DMS114 treated with DMSO at 0.1 percent for 48 hours (cell line): ENCODE results near the gene DNAH8.

Experiments
- DNase-seq: peaks from one replicate; lab custom pipeline; 2025; ENCODE audit not compliant: unreplicated experiment; lab: John Stamatoyannopoulos, UW

Gene DNAH8, protein sequence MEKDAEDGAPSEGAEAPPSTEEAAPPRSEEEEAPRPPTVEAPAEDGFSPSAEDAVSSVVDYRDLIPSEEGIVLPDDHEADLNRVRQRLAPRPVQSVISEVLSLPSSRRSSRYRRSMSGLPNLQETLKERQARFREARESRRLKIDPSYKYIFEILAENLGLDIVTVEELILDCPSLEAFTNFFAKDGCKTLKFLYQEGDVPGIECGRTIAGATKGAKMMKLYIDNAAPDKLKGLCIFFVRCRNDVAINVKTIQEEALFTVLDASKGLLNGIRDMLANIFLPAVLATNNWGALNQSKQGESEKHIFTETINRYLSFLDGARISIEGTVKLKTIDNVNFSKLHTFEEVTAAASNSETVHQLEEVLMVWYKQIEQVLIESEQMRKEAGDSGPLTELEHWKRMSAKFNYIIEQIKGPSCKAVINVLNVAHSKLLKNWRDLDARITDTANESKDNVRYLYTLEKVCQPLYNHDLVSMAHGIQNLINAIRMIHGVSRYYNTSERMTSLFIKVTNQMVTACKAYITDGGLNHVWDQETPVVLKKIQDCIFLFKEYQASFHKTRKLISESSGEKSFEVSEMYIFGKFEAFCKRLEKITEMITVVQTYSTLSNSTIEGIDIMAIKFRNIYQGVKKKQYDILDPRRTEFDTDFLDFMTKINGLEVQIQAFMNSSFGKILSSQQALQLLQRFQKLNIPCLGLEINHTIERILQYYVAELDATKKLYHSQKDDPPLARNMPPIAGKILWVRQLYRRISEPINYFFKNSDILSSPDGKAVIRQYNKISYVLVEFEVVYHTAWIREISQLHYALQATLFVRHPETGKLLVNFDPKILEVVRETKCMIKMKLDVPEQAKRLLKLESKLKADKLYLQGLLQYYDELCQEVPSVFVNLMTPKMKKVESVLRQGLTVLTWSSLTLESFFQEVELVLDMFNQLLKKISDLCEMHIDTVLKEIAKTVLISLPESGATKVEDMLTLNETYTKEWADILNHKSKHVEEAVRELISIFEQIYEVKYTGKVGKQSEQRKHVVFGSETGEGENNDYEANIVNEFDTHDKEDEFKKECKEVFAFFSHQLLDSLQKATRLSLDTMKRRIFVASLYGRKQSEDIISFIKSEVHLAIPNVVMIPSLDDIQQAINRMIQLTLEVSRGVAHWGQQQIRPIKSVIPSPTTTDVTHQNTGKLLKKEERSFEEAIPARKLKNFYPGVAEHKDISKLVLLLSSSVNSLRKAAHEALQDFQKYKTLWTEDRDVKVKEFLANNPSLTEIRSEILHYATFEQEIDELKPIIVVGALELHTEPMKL (N-terminal part only)

DNA sequence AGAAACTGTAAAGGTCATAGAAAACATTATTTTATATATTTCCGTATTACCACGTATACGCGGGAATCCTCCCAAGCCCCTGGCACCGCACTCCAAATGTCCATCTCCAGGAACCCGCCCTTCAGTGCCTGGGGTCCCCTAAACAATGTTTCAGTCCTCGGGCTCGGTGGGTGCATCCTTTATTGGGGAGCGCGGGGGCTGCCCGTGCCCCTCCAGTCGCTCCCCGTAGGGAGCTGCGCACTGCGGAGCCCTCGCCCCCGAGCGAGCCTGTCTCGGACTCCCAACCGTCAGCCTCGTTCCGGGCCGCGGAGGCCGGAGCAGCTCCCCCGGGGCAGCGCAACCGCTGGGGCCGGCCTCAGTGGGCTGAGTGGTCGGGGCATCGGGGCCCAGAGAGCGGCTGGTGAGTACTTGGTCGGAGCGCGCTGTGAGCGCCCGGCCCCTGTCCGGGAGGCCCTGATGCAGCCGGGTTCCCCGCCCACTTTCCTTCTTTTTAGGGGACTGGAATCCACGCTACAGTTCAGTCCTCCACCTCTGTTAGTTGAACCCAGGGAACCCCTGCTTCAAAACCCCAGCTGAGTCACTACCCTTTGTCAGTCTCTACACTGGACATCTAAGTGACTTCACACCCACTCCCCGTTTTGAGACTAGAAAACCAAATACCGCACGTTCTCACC lies at the start of gene DNAH8:
DNAH8 (plus strand) TSS at position 296 of the 674 bp plus-strand sequence. CDS start 7,499 bp downstream, outside the sequence.
- DNase-seq, result no peak

DNA sequence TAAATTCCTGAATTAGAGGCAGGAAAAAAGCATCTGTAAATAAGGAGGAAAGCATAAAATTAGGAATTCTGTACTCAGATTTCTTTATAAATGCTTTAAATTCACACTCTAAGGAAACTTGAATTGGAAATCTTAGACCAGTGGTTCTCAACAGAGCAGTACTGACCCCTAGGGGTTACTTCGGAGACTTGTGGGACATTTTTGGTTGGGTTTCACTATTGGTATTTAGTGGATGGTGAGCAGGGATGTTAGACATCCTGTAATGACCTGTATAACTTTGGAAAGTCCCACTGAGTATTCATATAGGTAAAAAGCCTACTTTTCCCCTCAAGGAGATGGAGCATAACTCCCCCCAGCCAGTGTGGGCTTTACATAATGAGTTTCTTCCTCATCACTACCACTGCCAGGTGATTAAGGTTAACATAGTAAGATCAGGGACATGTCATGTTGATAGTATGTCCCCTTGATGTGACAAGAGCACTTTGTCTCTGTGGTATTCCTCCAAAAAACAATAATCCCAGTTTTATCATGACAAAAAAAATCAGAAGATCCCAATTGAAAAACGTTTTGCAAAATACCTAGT lies 43.1 kb upstream of the DNAH8 start:
- DNase-seq, result peak; percentile 72

DNA sequence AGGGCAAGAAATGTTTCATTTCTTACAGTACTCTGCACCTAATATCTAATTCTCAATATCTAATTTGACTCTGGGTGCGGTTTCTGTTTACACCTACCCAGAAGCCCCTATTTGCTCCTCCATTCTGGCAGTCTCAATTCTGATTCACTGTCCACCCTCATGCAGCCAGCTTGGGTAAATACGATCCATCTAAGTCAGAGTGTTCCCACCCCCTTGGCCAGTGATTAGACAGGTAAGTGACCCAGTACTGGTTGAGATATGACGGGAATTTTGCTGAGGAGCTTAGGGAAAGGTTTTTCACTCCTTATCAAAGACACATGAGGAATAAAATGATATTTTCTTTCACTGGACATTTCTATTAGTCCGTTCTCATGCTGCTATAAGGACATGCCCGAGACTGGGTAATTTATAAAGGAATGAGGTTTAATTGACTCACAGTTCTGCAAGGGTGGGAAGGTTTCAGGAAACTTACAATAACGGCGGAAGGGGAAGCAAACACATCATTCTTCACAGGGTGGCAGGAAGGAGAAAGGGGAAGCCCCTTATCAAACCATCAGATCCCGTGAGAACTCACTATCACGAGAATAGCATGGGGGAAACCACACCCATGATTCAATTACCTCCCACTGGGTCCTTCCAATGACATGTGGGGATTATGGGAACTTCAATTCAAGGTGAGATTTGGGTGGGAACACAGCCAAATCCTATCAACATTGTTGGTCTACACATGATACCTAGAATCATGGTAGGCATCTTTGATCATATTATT lies 41.5 kb upstream of the DNAH8 start:
- DNase-seq, result no peak

DNA sequence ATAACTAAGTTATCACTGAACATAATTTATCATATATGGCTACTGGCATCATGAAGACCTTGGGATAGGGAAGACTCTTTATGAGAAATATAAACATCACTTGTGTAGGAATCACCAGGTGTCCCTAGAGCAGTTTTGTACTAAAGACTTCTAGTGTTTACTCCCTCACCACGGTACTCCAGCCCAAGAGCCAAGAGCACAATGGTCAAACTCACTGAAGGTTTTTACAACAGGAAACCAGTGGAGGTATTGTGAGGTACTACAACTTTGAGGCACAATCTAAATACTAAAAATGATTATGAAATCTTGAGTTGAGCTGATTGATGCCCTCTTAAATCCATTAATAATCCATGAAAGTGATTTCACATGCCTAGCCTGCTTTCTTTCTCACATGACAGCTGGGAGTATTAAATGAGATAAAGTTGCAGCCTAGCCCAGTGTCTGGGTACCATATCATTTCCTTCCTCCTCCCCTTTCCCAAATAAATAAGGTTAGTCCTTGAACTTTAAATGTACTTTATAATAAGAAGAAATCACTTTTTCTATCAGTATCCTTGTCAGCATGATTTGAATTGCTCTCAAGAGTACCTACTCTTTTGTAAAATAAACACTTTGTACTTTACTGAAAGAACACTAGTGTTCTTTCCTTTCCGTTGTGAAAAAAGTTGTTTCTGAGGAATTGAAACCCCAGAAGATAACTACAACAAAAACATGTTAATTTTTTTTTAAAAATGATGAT lies 38.7 kb upstream of the DNAH8 start:
- DNase-seq, result no peak

DNA sequence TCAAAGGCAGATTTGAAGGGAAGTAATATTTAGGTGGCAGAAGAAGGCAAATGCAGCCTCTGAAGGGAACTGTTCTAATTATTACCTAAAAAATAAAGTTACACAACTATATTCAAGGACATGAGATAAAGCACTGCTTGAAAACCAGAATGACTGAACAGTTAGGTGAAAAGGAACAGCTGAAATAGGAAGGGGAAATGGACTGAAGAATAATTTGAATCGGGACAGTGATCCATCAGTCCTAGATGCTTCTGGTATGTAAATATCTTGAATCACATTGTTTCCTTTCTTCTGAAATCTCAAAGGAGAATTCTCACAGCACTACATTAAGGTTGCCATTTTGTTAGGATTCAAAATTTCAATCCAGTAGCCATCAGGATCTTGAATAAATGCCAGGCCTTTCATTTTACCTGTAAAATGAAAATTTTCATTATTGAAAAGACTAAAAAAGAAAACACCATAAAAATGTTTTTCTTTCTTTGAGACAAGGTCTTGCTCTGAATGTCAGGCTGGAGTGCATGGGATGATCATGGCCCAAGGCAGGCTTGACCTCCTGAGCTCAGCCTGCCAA lies 38.1 kb upstream of the DNAH8 start:
- no peak for DNase-seq

DNA sequence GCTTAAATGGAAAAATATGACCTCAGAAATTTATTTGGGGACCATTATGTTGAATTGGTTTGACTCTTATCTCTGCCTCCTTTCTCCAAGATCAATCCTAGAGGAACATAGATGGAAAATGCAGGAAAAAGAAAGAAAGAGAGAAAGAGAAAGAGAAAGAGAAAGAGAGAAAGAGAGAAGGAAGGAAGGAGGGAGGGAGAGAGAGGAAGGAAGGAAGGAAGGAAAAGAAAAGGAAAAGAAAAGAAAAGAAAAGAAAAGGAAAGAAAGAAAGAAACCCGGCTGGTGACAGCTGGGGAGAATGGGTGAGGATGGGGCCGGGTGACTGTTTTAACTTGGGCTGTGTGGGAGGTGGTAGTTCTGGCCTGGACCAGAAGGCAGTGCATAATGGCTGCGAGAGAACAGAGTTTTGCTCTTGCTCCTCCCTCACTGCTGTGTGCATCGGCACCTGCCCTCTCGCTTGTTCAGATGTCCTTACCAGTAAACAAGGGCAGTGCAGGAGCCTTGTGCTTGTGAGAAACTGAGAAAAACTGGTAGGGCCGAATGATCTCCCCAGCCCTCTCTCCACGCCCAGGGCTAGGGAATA lies 36.8 kb upstream of the DNAH8 start:
- no peak for DNase-seq

DNA sequence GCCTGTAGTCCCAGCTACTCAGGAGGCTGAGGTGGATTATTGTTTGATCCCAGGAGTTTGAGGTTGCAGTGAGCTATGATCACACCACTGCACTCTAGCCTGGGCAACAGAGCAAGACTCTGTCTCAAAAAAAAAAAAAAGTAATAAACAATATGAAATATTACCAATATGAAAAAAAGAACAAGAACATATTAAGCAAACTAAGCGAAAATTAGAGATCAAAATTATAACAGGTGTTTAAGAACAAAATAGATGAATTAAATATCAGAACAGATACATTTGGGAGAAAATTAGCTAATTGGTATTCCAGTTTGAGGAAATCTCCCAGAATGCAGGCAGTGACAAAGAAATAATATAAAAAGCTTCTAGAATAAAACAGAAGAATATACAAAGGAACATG lies 35.4 kb upstream of the DNAH8 start:
- DNase-seq, result no peak

DNA sequence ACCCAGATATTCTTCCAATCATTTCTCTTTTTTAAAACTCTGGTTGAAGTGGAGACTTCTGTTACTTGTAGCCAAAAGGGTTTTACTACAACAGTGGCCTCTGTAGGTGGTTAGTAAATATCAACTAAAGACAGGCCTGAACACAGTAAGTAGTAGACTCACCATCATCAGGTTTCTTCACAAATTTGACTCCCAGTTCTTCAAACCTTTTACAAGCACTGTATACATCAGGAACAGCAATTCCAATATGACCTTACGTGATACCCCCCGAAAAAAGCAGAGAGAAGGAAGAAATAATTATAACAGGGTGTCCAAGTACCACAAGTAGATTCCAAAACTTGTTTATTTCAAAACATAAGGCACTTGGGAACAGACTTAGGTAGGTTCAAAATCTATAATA lies 33.3 kb upstream of the DNAH8 start:
- DNase-seq, result no peak

DNA sequence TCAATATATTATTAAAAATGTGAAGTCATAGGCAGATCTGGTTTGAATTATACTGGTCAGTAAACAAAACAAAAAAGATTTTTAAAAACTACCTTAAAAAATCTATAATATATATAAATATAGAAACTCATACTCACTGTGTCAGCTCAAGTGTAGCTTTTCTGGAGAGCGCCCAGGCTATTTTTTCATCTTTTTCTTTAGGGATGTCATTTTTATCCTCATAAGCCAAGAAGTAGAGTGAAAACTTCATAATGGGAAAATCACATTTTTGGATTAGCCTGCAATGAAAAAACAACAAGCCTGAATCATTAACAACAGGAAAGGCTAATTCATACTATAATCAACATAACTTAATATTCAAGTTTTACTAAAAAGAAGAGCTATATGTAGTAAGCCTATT lies 30.9 kb upstream of the DNAH8 start:
- no peak for DNase-seq

DNA sequence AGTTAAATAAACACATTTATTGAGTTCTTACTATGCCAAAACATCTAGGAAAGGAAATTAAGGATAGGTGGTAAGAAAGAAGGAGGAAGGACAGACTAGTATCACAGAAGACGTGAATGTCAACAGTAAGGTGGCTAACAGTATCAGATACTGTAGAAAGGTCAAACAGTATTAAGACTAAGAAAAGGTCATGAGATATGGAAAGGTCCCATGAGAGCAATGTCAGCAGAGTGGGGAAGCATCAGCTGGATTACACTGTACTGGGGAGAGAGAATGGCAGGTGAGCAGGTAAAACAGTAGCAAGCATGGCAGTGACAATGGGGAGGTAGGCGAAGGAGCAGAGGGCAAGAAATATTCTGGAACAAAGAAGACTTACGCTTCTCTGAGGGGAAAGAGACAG lies 30.2 kb upstream of the DNAH8 start:
- no peak for DNase-seq

DNA sequence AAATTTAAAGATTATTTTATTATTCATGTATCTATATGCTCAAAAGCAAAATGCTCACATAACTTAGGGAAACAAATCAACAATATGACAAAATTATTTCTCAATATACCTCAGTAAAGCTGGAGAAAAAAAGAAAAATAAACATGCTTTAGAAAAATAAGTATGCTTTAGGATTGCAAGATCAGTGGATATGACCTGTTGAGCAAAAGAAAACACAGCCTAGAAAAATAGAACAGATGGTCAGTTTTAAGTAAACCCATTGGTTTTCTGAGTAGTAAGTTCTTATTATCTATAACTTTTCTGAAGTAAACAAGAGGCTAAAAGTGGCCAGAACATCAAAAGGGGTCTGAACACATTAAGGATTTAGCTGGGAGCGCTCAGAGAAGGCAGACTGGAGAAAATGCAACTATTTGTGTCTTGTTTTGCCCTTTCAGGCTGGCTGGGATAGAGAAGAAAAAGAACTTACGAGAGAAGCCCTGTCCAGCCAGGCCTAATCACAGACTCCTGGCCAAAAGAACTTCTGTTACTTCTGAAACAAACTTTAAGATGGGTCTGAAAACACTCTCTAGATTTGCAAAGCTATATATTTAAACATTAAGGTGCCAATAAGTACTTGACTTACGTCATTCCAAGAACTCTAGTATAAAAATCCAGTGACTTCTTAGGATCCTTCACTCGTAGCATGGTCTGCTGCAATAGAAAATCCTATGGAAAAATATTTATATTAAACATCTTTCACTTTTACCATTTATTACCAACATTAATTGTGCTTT lies 28.7 kb upstream of the DNAH8 start:
- no peak for DNase-seq

DNA sequence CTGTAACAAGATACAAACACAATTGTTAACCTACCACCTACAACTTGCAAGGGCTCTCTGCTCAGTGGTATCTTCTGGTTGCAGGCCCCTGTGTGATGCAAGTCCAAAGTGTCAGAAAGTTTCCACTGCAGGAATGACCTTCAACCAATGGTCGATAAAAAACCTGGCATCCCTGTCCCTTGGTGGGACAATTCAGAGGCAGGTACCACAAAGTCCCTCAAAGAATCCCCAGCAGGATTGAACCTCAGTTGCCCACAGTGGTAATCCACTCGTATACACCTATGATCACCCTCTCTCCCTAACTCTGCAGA lies 28.1 kb upstream of the DNAH8 start:
- no peak for DNase-seq

DNA sequence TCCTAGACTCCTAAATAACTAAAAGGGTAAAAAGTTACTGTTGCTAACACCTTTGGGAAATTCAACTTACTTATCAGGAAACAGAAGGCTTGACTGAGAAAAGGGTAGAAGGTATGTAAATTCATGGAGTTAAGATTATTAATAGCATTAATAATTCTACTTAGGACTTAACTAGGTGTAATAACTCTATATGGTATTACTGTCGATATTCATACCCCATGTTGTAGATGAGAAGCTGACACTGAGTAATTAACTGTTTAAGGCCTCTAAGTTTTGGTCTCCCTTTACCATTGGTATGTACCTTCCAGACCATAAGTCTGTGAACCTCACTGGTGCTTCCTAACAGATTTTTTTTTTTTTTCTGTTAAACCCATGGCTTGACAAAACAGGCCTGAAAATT lies 27.6 kb upstream of the DNAH8 start:
- DNase-seq, result no peak

DNA sequence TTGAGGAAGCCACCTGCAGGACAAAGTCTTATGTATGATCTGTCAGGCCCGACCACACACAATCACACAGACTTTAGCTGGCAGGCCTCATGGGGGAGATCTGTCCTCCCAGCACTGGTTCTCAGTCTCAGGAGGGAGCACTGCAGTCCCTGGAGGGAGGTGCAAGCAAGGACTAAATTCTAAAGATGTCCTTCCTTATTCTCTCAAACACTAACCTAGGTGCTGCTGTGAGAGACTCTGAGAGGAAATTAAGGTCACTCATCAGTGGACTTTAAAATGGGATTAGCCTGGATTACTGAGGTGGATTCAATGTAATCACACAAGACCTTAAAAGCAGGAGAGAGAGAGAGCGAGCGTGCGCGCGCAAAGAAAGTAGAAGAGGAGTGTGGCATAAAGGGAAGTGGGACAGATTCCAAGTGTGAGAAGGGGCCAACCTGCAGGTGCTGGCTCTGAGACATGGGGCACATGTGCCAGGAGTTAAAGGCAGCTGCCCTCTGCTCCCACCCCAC lies 26.5 kb upstream of the DNAH8 start:
- DNase-seq, result no peak

DNA sequence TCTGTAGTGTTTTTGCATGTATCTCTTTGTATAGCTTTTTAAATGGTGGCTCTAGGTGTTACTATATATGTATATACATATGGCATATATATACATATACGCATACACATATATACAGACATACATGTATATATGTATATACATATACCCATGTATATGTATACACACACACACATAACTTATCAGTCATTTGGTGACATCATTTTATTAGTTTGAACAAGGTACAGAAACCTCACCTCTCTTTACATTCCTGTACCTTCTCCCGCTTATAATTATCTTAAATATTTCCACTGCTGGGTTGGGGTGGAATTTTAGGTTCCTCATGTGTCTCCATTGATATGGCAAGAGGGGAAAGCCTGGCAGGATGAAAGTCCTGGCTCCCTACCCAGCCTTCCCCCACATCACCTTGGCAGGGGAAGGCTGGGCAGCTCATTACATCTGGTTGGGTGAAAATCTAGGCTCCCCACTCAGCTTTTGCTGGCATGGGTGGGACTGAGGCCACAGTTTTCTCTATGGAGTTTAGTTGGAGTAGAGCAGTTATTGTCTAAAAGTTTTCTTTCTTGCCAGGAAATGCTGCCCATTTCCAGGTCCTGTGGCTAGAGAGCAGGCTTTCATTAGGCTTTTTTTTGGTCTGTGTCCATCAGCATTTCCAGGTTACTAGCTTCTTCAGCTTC lies 19.7 kb upstream of the DNAH8 start:
- DNase-seq, result no peak

DNA sequence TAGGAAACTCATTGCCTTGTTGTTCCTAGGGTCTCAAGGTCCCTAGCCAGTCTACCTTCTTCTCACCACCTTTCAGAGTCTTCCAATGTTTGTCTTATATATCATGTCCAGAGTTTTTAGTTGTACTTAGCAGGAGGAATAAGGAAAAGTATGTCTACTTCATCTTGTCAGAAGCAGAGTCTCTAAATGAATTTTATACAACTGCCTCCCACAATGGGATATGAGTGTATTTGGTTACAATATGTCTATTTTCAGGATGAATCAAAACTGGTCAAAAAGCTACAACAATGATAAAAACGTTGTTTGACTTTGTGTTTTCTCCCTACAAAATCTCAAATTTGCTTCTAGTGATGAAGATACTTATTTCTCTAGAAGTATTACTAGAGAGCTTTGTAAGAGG lies 19.2 kb upstream of the DNAH8 start:
- DNase-seq, result no peak

DNA sequence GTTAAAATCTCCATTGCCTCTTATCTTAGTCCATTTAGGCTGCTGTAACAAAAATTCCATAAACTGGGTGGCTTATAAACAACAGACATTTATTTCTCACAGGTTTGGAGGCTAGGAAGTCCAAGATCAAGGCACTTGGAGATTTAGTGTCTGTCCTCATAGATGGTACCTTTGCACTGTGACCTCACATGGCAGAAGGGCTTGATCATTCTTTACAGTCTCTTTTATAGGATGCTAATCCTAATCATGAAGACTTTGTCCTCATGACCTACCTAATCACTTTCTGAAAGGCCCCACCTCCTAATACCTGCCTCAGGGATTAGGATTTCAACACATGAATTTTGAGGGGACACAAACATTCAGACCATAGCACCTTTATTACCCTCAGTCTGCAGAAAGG lies 18.8 kb upstream of the DNAH8 start:
- no peak for DNase-seq
